ENCODE measurements around the gene FHIT. TPM values are rescaled to one million over a fixed set of nuclear protein-coding genes. Genes with fewer than 3 reads are reported as not detected.

The FHIT gene
- total and polyA plus RNA-seq, 4 donors: 2.1 to 14.7 (median 6.6) TPM

GRCh38 chr3:60229502-60229901 is 1021.8 kb downstream of the FHIT start:
- Histone ChIP-seq H3K9ac (ENCODE audit: low read depth in 1 of 2, low read length in 2 of 2) (no peak overlapping the region), H3K4me3 (ENCODE audit: low read depth in 1 of 3, low read length in 3 of 3) (no peak overlapping the region), H3K4me1 (ENCODE audit: control insufficient read depth in 4 of 4, insufficient read depth in 4 of 4, low read length in 3 of 4) (no peaks in the 10 kb centered on the region), H3K27me3 (ENCODE audit: control insufficient read depth in 4 of 4, insufficient read depth in 4 of 4, low read length in 3 of 4) (no peaks in the 10 kb centered on the region), H3K9me3 (ENCODE audit: control insufficient read depth in 4 of 4, low read length in 3 of 4) (no peaks in the 10 kb centered on the region), H3K27ac (ENCODE audit: low read depth in 1 of 2, low read length in 2 of 2) (no peak overlapping the region), H3K36me3 (ENCODE audit: control insufficient read depth in 4 of 4, insufficient read depth in 3 of 4, low read depth in 1 of 4, low read length in 3 of 4) (no peaks in the 10 kb centered on the region)
- no peak for TF ChIP-seq EGR1 (IDR thresholded peaks at IDR 0.05; ENCODE audit: low read depth in 2 of 2)
- no peak for TF ChIP-seq SP1 (IDR thresholded peaks at IDR 0.05)
- TF ChIP-seq, protein P1, sequence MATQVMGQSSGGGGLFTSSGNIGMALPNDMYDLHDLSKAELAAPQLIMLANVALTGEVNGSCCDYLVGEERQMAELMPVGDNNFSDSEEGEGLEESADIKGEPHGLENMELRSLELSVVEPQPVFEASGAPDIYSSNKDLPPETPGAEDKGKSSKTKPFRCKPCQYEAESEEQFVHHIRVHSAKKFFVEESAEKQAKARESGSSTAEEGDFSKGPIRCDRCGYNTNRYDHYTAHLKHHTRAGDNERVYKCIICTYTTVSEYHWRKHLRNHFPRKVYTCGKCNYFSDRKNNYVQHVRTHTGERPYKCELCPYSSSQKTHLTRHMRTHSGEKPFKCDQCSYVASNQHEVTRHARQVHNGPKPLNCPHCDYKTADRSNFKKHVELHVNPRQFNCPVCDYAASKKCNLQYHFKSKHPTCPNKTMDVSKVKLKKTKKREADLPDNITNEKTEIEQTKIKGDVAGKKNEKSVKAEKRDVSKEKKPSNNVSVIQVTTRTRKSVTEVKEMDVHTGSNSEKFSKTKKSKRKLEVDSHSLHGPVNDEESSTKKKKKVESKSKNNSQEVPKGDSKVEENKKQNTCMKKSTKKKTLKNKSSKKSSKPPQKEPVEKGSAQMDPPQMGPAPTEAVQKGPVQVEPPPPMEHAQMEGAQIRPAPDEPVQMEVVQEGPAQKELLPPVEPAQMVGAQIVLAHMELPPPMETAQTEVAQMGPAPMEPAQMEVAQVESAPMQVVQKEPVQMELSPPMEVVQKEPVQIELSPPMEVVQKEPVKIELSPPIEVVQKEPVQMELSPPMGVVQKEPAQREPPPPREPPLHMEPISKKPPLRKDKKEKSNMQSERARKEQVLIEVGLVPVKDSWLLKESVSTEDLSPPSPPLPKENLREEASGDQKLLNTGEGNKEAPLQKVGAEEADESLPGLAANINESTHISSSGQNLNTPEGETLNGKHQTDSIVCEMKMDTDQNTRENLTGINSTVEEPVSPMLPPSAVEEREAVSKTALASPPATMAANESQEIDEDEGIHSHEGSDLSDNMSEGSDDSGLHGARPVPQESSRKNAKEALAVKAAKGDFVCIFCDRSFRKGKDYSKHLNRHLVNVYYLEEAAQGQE (IDR thresholded peaks at IDR 0.05): no peak
- TF ChIP-seq HNF4G (IDR thresholded peaks at IDR 0.05): no peak
- TF ChIP-seq TAF1 (conservative IDR thresholded peaks at IDR 0.05): no peak
- no peak for TF ChIP-seq NR2F2 (IDR thresholded peaks at IDR 0.05)
- TF ChIP-seq YY1 (IDR thresholded peaks at IDR 0.05): no peak
- no peak for TF ChIP-seq FOXA2 (IDR thresholded peaks at IDR 0.05)
- TF ChIP-seq FOXA1 (IDR thresholded peaks at IDR 0.05): no peak
- no peak for TF ChIP-seq GABPA (IDR thresholded peaks at IDR 0.05 in 1 of 2, conservative IDR thresholded peaks at IDR 0.05 in 1 of 2)
- TF ChIP-seq, protein P2, sequence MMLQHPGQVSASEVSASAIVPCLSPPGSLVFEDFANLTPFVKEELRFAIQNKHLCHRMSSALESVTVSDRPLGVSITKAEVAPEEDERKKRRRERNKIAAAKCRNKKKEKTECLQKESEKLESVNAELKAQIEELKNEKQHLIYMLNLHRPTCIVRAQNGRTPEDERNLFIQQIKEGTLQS (IDR thresholded peaks at IDR 0.05): no peak
- no peak for TF ChIP-seq ZBTB33 (IDR thresholded peaks at IDR 0.05)
- no peak for TF ChIP-seq RAD21 (IDR thresholded peaks at IDR 0.05)
- TF ChIP-seq, protein P3, sequence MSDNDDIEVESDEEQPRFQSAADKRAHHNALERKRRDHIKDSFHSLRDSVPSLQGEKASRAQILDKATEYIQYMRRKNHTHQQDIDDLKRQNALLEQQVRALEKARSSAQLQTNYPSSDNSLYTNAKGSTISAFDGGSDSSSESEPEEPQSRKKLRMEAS (IDR thresholded peaks at IDR 0.05): no peak
- no peak for TF ChIP-seq RXRA (IDR thresholded peaks at IDR 0.05)
- no peak for TF ChIP-seq HNF4A (conservative IDR thresholded peaks at IDR 0.05)
- TF ChIP-seq, protein P4, sequence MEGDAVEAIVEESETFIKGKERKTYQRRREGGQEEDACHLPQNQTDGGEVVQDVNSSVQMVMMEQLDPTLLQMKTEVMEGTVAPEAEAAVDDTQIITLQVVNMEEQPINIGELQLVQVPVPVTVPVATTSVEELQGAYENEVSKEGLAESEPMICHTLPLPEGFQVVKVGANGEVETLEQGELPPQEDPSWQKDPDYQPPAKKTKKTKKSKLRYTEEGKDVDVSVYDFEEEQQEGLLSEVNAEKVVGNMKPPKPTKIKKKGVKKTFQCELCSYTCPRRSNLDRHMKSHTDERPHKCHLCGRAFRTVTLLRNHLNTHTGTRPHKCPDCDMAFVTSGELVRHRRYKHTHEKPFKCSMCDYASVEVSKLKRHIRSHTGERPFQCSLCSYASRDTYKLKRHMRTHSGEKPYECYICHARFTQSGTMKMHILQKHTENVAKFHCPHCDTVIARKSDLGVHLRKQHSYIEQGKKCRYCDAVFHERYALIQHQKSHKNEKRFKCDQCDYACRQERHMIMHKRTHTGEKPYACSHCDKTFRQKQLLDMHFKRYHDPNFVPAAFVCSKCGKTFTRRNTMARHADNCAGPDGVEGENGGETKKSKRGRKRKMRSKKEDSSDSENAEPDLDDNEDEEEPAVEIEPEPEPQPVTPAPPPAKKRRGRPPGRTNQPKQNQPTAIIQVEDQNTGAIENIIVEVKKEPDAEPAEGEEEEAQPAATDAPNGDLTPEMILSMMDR (IDR thresholded peaks at IDR 0.05; ENCODE audit: low read depth, low read length, missing input control): no peak
- TF ChIP-seq JUND (IDR thresholded peaks at IDR 0.05): no peak
- DNase-seq (ENCODE audit: low spot score): no peak
- 92% methylated on average over 2 of the region's 2 CpGs for WGBS

Measured in liver (tissue), 9 donors.